Measurements from ENCODE around the gene NTM. TPM values are rescaled to one million over a fixed set of nuclear protein-coding genes. Genes with fewer than 3 reads are reported as not detected.

Gene NTM
- total RNA-seq, 1 donor from 2014 or later, result 4.3 TPM

GRCh38 chr11:131538322-131538721 is 167.9 kb downstream of the NTM start:
- H3K27ac Mint-ChIP-seq, result no peak overlapping the region
- DNase-seq (ENCODE audit: low spot score, unreplicated experiment), result no peak
- TF ChIP-seq, protein P1, sequence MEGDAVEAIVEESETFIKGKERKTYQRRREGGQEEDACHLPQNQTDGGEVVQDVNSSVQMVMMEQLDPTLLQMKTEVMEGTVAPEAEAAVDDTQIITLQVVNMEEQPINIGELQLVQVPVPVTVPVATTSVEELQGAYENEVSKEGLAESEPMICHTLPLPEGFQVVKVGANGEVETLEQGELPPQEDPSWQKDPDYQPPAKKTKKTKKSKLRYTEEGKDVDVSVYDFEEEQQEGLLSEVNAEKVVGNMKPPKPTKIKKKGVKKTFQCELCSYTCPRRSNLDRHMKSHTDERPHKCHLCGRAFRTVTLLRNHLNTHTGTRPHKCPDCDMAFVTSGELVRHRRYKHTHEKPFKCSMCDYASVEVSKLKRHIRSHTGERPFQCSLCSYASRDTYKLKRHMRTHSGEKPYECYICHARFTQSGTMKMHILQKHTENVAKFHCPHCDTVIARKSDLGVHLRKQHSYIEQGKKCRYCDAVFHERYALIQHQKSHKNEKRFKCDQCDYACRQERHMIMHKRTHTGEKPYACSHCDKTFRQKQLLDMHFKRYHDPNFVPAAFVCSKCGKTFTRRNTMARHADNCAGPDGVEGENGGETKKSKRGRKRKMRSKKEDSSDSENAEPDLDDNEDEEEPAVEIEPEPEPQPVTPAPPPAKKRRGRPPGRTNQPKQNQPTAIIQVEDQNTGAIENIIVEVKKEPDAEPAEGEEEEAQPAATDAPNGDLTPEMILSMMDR (IDR thresholded peaks at IDR 0.05; ENCODE audit: unreplicated experiment), result no peak

DNA sequence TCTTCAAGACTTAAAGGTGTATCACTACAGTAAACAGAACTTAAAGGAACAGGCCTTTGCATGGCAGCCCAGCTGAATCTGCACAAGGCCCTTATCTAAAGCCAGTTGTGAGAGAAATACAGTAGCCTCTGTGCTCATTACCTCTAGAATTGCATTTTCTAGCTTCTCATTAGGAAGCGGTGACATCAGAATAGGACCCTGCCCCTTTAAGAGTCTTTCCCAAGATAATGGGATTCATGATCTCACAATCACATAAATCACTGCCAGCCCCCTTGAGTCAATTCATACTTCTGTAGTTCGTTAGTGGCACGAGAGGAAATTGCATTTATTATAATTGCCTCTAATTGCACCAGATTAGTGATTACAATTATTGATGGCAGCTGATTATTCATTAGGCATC is 170.3 kb downstream of the NTM start:
- no peak overlapping the region for H3K27ac Mint-ChIP-seq
- no peak overlapping the region for H3K4me3 Mint-ChIP-seq (ENCODE audit: low read depth)
- TF ChIP-seq, protein P1 (IDR thresholded peaks at IDR 0.05; ENCODE audit: unreplicated experiment), result no peak
- DNase-seq (ENCODE audit: low spot score, unreplicated experiment), result no peak
- peaks cover 23% of the 10 kb centered on the region for H3K27me3 Mint-ChIP-seq
- H3K4me1 Mint-ChIP-seq (ENCODE audit: low read depth), result peaks cover 4% of the 10 kb centered on the region
- no peaks in the 10 kb centered on the region for H3K9me3 Mint-ChIP-seq (ENCODE audit: low read depth)
- no peaks in the 10 kb centered on the region for H3K36me3 Mint-ChIP-seq (ENCODE audit: insufficient read depth)

More at GRCh38 chr11:131538322-131538721, 167.9 kb downstream of the NTM start:
- H3K4me3 Mint-ChIP-seq (ENCODE audit: low read depth), result no peak overlapping the region
- no peaks in the 10 kb centered on the region for H3K4me1 Mint-ChIP-seq (ENCODE audit: low read depth)
- no peaks in the 10 kb centered on the region for H3K9me3 Mint-ChIP-seq (ENCODE audit: low read depth)
- peaks cover 21% of the 10 kb centered on the region for H3K27me3 Mint-ChIP-seq
- no peaks in the 10 kb centered on the region for H3K36me3 Mint-ChIP-seq (ENCODE audit: insufficient read depth)

GRCh38 chr11:131543389-131544025 is 173.1 kb downstream of the NTM start:
- DNase-seq (ENCODE audit: low spot score, unreplicated experiment), result no peak
- H3K9me3 Mint-ChIP-seq (ENCODE audit: low read depth), result no peaks in the 10 kb centered on the region
- H3K4me3 Mint-ChIP-seq (ENCODE audit: low read depth), result no peak overlapping the region
- TF ChIP-seq, protein P1 (IDR thresholded peaks at IDR 0.05; ENCODE audit: unreplicated experiment), result no peak
- no peak overlapping the region for H3K27ac Mint-ChIP-seq
- peaks cover 4% of the 10 kb centered on the region for H3K4me1 Mint-ChIP-seq (ENCODE audit: low read depth)
- H3K27me3 Mint-ChIP-seq, result peaks cover 38% of the 10 kb centered on the region
- no peaks in the 10 kb centered on the region for H3K36me3 Mint-ChIP-seq (ENCODE audit: insufficient read depth)

DNA sequence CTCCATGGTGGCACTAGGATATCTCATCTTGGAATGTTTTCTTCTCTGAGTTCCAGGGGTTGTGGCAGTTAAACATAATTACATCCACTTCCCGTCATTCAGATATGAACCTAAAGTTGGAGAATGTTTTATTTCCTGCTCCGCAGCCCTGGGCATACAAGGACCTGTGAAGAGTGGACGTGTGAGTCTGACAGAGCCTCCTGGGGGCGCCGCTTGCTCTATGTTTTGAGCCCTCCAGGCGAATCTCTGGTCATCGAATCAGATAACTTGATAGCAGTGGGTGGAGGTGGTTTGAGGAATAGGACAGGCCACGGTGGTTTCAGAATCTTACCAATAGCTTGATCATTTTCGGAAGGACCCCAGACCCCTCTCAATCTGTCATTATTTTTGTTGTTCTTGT is 174.2 kb downstream of the NTM start:
- Mint-ChIP-seq H3K4me3 (ENCODE audit: low read depth) (no peak overlapping the region), H3K36me3 (ENCODE audit: insufficient read depth) (no peaks in the 10 kb centered on the region), H3K27me3 (peaks cover 34% of the 10 kb centered on the region), H3K9me3 (ENCODE audit: low read depth) (no peaks in the 10 kb centered on the region), H3K27ac (no peak overlapping the region), H3K4me1 (ENCODE audit: low read depth) (peaks cover 4% of the 10 kb centered on the region)
- no peak for DNase-seq (ENCODE audit: low spot score, unreplicated experiment)
- TF ChIP-seq, protein P1 (IDR thresholded peaks at IDR 0.05; ENCODE audit: unreplicated experiment), result no peak

- Mint-ChIP-seq H3K27ac (no peak overlapping the region), H3K27me3 (peaks cover 40% of the 10 kb centered on the region), H3K9me3 (ENCODE audit: low read depth) (no peaks in the 10 kb centered on the region), H3K4me3 (ENCODE audit: low read depth) (no peak overlapping the region), H3K4me1 (ENCODE audit: low read depth) (peaks cover 6% of the 10 kb centered on the region), H3K36me3 (ENCODE audit: insufficient read depth) (no peaks in the 10 kb centered on the region)
- TF ChIP-seq, protein P1 (IDR thresholded peaks at IDR 0.05; ENCODE audit: unreplicated experiment), result no peak
- no peak for DNase-seq (ENCODE audit: low spot score, unreplicated experiment)
These were observed 175.9 kb downstream of the NTM start for GRCh38 chr11:131546218-131546895.
